Peyer's patch (tissue), 4 donors: ENCODE measurements around the gene RD3L. TPM values are rescaled to one million over a fixed set of nuclear protein-coding genes. Genes with fewer than 3 reads are reported as not detected.

Source experiments
- DNase-seq, 3 donors: peaks; one replicate each; pipeline ENCODE4 v3.0.0-alpha.2; 2017 to 2019
- H3K27ac ChIP-seq, 4 donors: fragments of 200-600 bp; sonication (generic); one replicate each; pipeline ENCODE4 v1.5.1; 2016 to 2019
- H3K27me3 ChIP-seq, 2 donors: fragments of 200-600 bp; sonication (generic); one replicate each; pipeline ENCODE4 v1.5.1; 2019
- H3K36me3 ChIP-seq, 3 donors: fragments of 200-600 bp; sonication (generic); one replicate each; pipeline ENCODE4 v1.5.1; 2016 to 2019
- H3K4me1 ChIP-seq, 4 donors: fragments of 200-600 bp; sonication (generic); one replicate each; pipeline ENCODE4 v1.5.1; 2016 to 2019
- H3K4me3 ChIP-seq, 4 donors: fragments of 200-600 bp; sonication (generic); 1 replicate in 3 of 4; 2 replicates in 1 of 4; pipeline ENCODE4 v1.5.1; 2016 to 2019; ENCODE audit warnings: mild to moderate bottlenecking in 1 of 4
- H3K9me3 ChIP-seq, 4 donors: fragments of 200-600 bp; sonication (generic); one replicate each; pipeline ENCODE4 v1.5.1; 2016 to 2019; ENCODE audit warnings: mild to moderate bottlenecking in 1 of 4
- CTCF ChIP-seq, 6 experiments: fragments of 450-650 bp in 4 of 6; fragments of 200-600 bp in 2 of 6; sonication (generic) in 1 of 6; IDR thresholded peaks; one replicate each; pipeline ENCODE4 v1.5.1; 2017 to 2019; ENCODE audit warnings: antibody characterized with exemption in 6 of 6, mild to moderate bottlenecking in 3 of 6, moderate library complexity in 1 of 6
- POLR2A ChIP-seq, 2 donors: fragments of 450-650 bp; IDR thresholded peaks; one replicate each; pipeline ENCODE4 v1.5.1; 2017; ENCODE audit warnings: antibody characterized with exemption in 2 of 2, mild to moderate bottlenecking in 2 of 2, moderate library complexity in 2 of 2
- total RNA-seq, 4 donors: library from RNA; depleted of rRNA; stranded (reverse); fragments of >200 nt; gene quantifications; one replicate each; pipeline ENCODE4 v1.1.0, GENCODE V29; 2016

The RD3L gene
- total RNA-seq, 4 donors from 2014 or later, result not detected

DNA sequence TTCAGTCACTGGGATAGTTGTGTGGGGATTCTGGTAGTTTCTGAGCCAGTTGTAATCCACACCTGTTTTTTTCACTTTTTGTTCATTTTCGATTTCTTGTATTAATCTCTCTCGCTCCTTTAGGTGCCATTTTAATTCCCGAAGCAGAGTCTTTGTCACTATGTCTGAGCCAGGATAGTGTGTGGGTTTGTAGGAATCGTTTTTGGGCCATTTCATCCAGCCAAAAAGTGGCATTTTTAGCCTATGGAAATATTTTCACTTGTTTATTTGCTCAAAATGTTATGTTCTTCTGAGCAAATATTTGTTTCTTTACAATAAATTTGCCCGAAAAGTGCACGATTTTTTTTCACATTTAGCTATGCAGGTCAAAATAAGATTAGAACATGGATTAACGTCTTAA lies 867 bp downstream of the RD3L start:
- Histone ChIP-seq H3K4me3 (no peak overlapping the region), H3K27ac (no peak overlapping the region), H3K36me3 (no peaks in the 10 kb centered on the region), H3K4me1 (no peaks in the 10 kb centered on the region), H3K27me3 (no peaks in the 10 kb centered on the region), H3K9me3 (no peaks in the 10 kb centered on the region)
- DNase-seq, result no peak
- TF ChIP-seq CTCF (IDR thresholded peaks at IDR 0.05), result no peak
- TF ChIP-seq POLR2A (IDR thresholded peaks at IDR 0.05), result no peak

DNA sequence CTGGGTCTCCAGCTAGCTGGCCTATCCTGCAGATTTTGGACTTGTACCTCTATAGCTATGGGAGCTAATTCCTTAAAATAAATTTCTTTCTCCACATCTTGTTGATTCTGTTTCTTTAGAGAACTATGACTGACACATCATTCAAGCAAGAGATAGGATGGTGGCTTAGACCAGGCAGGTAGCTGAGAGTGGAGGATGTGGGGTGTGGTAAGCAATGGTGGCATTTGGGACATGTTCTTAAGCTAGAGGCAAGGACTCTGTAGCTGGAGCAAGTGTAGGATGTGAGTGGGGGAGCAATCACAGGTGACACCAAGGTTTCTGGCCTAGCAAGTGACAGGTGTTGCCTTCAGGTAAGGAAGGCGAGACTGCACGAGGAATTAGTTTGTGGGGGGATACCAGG lies 7.2 kb downstream of the RD3L start:
- DNase-seq, result no peak

DNA sequence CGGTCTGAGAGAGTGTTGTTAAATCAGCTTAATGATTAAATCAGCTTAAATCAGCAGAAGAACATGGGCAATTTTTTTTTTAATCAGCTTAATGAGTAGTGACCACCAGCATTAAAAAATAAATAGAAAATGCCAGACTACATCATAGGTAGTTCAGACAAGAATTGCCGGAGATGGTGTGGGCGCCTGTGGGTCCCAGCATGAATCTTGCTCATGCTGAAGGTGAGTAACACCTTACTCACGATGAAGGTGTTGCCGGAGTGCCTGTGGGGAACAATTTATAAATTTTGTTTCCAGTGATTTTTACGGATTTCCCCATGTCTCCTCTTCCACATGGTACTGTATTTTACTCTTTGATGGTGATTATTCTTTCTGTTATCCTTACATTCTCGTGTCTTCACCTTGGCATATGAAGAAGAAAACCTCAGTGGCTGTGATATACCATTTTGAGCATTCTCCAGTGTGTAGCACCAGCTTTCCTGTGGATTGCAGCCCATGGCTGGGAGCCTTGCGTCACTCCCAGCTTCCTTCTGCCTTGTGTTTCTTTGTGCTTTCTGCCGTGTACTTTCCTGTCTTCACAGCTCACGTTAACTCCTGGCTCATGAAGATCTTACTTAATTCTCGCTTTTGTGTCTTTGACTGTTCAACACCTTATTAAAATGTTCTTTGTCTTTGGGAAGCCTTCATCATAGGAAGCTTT lies 9.4 kb downstream of the RD3L start:
- Histone ChIP-seq H3K36me3 (no peaks in the 10 kb centered on the region), H3K4me3 (no peak overlapping the region), H3K27ac (no peak overlapping the region), H3K9me3 (no peaks in the 10 kb centered on the region), H3K27me3 (no peaks in the 10 kb centered on the region), H3K4me1 (no peaks in the 10 kb centered on the region)
- TF ChIP-seq POLR2A (IDR thresholded peaks at IDR 0.05), result no peak
- TF ChIP-seq CTCF (IDR thresholded peaks at IDR 0.05), result no peak
- no peak for DNase-seq

More for the DNA sequence above, 7.2 kb downstream of the RD3L start:
- Histone ChIP-seq H3K4me3 (no peak overlapping the region), H3K27ac (no peak overlapping the region), H3K27me3 (no peaks in the 10 kb centered on the region), H3K9me3 (no peaks in the 10 kb centered on the region), H3K4me1 (no peaks in the 10 kb centered on the region), H3K36me3 (no peaks in the 10 kb centered on the region)
- no peak for TF ChIP-seq CTCF (IDR thresholded peaks at IDR 0.05)
- no peak for TF ChIP-seq POLR2A (IDR thresholded peaks at IDR 0.05)

GRCh38 chr14:103931422-103931821 lies 10.9 kb downstream of the RD3L start:
- H3K27ac ChIP-seq, result no peak overlapping the region
- no peaks in the 10 kb centered on the region for H3K9me3 ChIP-seq
- no peaks in the 10 kb centered on the region for H3K4me1 ChIP-seq
- TF ChIP-seq POLR2A (IDR thresholded peaks at IDR 0.05), result no peak
- no peak overlapping the region for H3K4me3 ChIP-seq
- DNase-seq, result no peak
- no peaks in the 10 kb centered on the region for H3K27me3 ChIP-seq
- no peaks in the 10 kb centered on the region for H3K36me3 ChIP-seq

DNA sequence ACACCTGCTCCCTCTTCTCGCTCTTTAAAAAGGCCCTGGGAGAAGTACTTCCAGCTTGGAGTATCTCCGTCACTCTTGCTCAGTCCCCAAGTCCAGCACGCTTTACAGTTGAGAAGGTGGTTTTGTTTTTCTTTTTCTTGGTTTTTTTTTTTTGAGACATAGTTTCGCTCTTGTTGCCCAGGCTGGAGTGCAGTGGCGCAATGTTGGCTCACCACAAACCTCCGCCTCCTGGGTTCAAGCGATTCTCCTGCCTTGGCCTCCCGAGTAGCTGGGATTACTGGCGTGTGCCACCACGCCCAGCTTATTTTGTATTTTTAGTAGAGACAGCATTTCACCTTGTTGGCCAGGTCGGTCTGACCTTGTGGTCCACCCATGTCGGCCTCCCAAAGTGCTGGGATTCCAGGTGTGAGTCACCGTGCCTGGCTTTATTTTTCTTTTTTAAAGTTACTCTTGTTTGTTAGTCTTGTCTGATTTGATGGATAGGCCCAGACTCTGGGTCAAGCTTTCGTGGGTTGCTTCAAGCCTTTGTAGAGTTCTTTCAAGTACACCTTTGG lies 12.2 kb downstream of the RD3L start:
- no peaks in the 10 kb centered on the region for H3K36me3 ChIP-seq
- H3K4me1 ChIP-seq, result peaks cover 0 to 8% (median 0%) of the 10 kb centered on the region in 4 donors
- no peaks in the 10 kb centered on the region for H3K27me3 ChIP-seq
- no peak for DNase-seq
- no peak overlapping the region for H3K4me3 ChIP-seq
- no peak overlapping the region for H3K27ac ChIP-seq
- no peaks in the 10 kb centered on the region for H3K9me3 ChIP-seq
- no peak for TF ChIP-seq POLR2A (IDR thresholded peaks at IDR 0.05)
- no peak for TF ChIP-seq CTCF (IDR thresholded peaks at IDR 0.05)

- H3K27ac ChIP-seq, result no peak within 1 kb of the TSS
- TF ChIP-seq CTCF (IDR thresholded peaks at IDR 0.05), result no peak
- TF ChIP-seq POLR2A (IDR thresholded peaks at IDR 0.05), result no peak
- no peaks in the 10 kb centered on the region for H3K9me3 ChIP-seq
- H3K27me3 ChIP-seq, result no peaks in the 10 kb centered on the region
- no peaks in the 10 kb centered on the region for H3K36me3 ChIP-seq
- DNase-seq, result no peak
- peaks cover 0 to 8% (median 0%) of the 10 kb centered on the region in 4 donors for H3K4me1 ChIP-seq
- H3K4me3 ChIP-seq, result no peak within 1 kb of the TSS
These were observed 14.1 kb downstream of the RD3L start, which contains the start of gene TDRD9 for GRCh38 chr14:103928011-103928890. TDRD9 (plus strand) TSS chr14:103928456; CDS start chr14:103928510, 54 bp downstream.
